GDM1 (cell line): ENCODE measurements around the gene NKD1.
"Not testable (repeated sequence)": the region's sequence is repeated elsewhere in the genome, so short reads cannot be mapped to it uniquely, and the experiment has no call there.

Experiments
- DNase-seq: peaks from one replicate; lab custom pipeline; 2025; lab: John Stamatoyannopoulos, UW

The NKD1 gene

DNA sequence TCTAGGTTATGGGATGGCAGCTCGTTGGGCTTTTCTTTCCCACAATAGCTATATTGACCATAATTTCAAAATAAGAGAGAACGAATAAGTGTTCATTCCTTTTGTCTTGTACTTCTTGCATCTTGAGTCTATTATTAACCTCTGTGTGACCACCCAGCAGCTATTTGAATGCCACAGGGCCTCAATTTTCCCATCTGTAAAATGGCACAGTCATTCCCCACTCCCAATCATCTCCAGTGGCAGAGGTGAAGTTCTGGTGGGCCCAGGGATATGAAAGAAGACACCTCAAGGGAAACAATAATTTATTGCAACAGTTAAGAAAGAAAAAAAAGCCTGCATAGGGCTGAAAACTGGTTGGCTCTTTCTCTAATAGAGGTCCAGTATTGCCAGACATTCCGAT lies 28.6 kb upstream of the NKD1 start:
- no peak for DNase-seq

DNA sequence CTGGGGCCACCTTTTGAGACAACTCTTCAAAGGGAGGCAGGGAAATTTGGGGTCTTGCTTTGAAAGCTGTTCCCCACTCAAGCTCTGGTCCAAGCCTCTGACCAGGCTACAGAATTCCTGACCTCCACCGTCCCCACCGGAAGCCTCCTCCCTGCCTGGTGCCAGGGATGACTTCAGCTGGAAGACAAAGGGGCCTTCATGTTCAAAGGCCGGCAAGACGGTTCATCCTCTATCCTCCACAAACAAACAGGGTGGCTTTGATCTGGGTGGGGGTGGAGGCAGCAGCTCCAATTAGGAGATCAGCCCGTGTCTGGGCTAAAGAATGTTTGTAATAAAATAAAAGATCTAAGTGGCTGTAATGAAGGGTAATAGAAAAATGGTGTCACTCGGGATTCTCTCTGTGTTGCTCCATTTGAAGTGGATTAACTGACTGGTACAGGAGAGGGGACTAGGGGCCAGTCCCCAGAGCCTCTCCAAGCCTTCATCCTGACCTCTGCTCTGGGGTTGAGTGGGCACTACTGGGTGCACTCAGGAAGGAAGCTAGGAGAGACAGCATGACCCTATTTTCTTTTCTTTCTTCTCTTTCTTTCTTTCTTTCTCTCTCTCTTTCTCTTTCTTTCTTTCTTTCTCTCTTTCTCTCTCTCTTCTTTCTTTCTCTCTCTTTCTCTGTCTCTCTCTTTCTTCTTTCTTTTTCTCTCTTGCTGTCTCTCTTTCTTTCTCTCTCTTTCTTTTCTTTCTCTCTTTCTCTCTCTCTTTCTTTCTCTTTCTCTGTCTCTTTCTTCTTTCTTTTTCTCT lies 27.5 kb upstream of the NKD1 start:
- DNase-seq, result no peak

DNA sequence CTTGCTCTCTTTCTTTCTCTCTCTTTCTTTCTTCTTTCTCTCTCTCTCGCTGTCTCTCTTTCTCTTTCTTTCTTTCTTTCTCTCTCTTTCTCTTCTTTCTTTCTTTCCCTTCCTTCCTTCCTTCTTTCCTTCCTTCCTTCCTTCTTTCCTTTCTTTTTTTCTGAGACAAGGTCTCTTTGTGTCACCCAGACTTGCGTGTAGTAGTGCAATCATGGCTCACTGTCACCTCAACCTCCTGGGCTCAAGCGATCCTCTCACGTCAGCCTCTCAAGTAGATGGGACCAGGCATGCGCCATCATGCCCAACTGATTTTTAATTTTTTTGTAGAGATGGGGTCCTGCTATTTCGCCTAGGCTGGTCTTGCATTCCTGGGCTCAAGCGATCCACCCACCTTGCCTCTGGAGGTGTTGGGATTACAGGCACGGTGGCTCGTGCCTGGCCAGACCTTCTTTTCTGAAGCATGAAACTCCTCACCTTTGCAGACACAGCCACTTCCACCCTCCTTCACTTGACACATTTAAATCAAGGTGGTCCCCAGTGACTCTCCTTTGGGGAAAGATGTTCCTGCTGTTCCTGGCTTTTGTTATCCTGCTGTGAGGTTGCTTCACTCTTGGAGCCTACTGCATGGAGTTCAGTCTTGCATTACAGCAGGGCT lies 26.8 kb upstream of the NKD1 start:
- DNase-seq, result no peak

DNA sequence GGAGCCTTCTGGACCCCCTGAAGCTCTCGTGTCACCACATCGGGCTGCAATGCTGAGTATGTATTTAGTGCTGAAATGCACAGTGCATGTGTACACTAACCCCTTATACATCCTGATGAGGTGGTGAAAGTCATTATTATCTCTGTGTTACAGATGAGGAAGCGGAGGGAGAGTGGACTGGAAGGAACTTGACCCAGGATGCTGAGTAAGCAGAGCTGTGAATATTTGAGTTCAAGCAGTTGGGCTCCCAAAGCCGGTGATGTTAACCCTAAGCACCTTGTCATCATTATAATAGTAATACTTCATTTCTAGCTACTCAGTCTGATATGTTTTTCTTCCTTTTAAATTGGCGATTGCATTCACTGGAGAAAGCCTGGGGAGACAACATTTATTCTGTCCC lies 25.9 kb upstream of the NKD1 start:
- DNase-seq, result no peak

DNA sequence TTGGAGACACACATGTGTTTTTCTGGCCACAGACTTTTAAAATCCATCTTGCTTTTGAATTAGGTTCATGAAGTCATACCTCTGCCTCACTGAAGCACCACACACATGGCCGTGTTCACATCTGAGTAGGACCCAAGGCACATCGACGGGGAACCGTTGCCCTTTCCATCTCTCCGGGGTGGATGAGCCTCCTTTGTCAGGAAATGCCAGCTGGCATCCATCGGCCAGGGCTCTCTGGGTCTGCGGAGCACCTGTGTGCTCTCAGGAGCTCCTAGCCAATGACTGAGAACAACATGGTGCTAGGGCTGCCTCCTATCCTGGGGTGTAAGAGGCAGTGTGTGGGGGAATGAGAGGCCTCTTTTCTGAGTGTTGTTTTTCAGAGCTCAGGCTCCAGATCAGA lies 24.5 kb upstream of the NKD1 start:
- no peak for DNase-seq

DNA sequence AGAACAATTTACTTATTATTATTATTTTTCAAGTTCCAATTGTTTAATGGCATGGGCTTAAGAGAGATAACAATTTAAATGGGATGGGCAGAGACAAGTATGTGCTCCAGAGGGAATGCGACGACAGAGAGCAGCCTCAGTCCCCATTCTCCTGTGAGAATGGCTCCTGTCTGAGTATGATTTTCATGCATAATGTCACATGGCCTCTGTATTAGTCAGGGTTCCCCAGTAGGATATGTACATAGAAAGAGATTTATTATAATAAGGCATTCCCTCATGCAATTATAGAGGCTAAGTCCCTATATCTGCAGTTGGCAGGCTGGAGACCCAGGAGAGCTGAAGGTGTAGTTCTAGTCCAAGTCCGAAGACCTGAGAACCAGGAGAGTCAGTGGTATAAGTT lies 22.9 kb upstream of the NKD1 start:
- no peak for DNase-seq

DNA sequence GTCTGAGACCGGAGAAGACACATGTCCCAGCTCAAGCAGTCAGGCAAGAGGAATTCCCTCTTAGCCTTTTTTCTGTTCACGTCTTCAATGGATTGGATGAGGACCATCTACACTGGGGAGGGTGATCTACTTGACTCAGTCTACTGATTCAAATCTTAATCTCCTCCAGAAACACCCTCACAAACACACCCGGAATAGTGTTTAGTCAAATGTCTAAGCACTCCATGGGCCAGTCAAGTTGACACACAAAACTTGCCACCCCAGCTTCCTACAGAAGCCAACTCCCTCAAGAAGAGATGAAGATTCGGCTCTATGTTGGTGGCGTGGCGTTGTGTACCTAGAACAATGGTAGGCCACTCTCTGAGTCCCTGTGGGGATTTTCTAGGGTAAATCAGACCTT lies 22.5 kb upstream of the NKD1 start:
- no peak for DNase-seq

DNA sequence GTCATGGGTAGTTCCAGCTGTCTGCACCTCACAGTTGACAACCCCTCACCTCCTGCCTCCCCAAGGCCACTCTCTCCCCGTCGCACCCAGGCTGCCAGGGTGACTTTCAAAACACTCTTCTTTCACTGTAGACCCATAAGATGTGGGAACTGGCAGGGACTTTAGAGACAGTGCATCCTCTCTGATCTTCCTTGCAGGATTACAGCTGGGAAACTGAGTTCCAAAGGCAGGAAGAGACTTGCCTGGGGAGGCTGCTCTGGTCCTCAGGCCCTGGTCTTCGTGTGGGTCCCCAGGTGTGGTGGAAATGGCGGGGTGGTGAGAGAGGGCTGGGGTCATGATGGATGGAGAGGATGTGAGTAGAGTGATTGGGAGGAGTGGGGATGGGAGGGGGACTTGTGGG lies 21.9 kb upstream of the NKD1 start:
- no peak for DNase-seq

DNA sequence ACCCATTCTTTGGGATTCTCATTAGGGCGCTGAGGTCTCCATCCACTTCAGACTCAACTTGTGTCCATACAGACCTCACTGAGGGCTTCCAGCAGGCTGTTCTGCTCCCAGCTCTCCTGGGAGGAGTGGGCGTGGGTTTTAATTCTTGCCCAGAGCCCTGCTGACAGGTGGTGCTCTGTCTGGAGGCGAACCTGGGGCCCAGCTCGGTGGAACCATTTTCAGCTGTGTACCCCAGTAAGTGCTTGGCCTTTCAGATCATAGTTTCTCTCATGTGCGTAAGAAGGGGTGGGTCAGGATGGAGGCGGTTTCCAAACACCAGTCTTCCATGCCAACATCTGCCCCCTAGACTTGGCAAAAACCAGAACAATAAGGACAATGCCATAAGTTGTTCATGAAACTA lies 21.4 kb upstream of the NKD1 start:
- no peak for DNase-seq

DNA sequence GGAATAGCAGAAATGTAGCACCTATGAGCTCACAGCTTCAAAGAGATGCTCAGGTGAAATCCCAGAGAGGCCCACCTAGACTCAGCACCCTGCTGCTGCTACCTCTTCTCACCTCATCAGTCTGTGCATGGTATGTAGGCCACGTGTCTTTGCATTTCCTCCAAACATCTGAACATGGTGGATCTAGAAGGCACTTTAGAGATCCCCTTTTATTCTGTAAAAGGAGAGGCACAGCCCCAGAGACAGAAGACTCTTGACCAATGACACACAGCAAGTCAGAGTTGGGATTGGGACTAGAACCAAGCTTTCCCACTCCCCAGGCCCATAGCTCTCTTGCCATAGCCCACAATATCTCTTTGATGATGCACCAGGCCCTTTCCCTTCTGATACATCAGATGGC lies 19.4 kb upstream of the NKD1 start:
- no peak for DNase-seq

DNA sequence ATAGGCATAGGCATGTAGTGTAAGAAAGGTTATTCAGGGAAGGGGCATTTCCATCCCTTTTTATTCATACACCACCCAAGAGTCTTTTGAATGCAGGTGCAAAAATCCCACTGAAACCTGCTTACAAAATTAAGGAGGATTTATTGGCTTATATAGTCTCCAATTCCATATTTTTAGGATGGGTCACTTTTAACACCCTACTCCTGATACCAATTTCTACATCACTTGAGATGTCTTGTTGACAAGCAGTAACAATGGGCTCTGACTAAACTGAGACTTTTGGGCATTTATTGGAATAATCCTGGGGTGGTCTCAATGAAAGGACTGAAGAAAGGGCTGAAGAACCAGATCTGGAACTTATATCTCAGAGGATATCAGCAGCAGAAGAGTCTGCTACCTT lies 18.9 kb upstream of the NKD1 start:
- DNase-seq, result no peak

DNA sequence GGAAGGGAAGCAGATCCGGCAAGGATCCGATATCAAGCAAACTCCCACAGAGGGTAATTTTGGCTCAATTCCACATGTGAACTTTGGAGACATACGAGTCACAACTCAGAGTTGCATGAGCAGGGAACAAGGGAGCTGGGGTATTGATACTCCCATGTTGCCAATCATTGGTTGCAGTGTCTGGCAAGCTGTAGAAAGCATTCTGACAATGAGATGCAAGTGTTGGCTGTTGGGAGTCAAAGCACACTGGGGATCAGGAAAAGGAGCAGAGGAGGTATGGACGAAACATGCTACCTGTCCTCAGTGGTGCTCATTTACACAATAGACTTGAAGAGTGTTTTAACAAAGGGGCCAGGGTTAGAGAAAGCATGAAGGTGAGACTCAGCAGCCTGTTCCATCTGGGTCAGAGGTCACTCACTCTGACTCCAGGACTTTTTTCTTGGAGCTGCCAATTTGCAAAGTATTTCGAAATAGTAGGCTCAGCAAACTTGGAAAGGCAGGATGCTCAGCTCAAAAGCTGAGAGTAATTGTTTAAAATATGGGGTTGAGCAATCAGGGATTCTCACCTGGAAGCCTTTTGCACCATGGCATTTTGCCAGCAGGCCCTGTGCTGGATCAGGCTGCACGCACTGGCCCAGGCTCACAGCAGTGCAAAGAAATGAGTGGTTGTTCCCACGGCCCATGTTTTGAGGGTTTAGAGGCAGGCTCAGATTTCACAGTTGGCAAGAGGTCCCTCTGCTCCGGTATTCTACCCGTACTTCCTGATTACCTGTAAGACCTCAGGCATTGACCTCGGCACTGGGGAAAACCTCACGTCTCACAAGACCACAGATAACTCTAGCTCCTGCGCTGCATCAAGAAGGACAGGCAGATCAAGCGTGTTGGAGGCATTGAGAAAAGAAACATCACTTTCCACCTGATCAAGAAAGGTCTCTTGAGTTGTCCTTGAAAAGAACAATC lies 17.6 kb upstream of the NKD1 start:
- DNase-seq, result no peak

DNA sequence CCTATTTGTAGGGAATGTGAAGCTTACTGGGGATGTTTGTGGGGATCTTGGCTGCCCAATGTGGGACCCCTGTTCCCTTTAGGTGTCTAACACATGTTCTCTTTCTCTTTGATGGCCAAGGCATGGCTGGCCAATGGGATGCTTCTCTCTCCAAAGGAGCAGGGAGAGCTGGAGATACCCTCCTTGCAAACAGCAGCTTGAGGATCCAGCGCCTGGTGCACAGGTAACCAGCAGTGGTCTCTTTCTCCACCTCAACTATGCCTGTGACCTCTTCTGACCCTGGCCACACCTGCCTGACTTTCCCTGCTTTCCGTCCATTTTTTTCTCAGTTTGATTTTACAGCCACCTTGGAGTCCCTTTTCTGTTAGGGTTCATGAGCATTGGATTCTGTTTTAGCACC lies 16.8 kb upstream of the NKD1 start:
- no peak for DNase-seq

DNA sequence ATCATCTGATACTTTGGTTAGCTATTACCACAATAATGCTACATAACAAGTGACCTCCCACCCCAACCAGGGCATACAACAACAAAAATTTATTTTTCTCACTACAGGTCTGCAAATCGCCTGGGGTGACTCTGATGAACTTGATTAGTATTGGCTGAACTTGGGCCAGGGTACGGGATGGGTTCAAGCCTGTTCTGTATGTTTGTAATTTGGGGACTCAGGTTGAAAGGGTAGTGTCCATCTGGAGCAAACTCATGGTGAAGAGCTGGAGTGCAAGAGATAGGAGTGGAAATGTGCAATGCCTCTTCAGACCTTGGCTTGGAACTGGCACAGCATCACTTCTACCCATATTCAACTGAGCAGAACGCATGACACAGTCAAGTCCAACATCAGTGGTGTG lies 16.3 kb upstream of the NKD1 start:
- DNase-seq, result no peak

DNA sequence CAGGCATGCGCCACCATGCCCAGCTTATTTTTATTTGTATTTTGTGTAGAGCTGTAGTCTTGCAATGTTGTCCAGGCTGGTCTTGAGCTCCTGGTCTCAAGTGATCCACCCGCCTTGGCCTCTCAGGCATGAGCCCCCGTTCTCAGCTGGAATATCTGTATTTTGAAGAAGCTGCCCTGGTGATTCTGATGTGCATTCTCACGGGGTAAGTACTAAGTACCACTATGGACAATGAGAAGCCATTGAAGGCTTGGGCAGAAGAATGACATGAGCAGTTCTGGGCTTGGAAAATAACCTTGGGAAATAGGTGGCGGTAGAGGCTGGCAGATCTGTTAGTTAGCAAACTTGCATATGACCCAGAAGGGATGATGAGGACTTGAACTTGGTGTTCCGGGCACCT lies 15.6 kb upstream of the NKD1 start:
- no peak for DNase-seq

DNA sequence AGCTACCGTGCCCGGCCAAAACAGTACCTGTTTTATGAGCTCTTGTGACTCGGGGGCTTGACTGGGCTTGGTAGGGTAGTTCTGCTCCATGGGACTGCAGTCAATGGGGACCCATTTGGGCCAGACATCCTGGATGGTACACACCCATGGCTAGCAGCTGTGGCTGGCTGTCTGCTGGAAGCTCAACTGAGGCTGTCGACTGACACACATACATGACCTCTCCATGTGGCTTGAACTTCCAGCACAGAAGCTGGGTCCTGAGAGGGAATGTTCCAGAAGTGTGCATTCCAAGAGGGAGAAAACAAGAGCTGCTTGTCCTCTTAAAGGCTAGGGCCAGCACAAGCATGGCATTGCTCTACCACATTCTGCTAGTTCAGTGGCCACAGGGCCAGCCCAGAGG lies 14.9 kb upstream of the NKD1 start:
- no peak for DNase-seq

DNA sequence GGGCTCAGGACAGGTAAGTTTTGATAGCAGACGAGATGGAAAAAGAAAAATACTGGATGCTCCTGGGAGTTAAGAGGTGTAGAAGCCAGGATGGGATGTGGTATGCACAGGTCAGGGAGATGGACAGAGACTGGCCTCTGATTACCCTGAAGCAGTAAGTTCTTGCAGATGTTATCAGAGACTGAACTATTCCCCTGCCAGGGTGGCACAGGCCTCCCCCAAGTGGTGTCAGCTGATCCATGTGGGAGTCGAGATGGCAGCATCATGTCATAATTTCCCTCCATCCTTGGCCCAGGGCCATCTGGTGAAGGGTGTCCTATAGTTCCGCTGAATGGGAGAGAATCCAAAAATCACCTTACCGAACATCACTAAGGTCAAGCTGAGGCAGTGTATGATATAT lies 14.1 kb upstream of the NKD1 start:
- DNase-seq, result no peak

DNA sequence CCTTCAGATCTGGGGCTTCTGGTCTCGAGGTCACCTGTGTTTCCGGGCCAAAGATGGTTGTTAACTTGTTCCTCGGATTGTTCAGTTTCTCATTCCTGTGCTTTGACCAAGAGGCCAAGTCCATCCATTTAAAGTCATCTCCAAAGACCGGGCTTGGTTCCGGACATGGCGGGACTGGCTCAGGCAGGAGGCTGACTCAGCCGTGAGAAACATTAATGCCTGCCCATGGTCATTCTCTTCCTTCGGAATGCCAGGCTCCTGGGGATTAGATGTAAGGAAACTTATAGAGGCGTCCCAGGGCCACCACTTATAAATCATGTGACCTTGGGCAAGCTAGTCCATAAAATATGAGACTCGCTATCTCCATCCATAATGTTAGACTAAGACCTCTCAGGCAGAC lies 13.6 kb upstream of the NKD1 start:
- no peak for DNase-seq

DNA sequence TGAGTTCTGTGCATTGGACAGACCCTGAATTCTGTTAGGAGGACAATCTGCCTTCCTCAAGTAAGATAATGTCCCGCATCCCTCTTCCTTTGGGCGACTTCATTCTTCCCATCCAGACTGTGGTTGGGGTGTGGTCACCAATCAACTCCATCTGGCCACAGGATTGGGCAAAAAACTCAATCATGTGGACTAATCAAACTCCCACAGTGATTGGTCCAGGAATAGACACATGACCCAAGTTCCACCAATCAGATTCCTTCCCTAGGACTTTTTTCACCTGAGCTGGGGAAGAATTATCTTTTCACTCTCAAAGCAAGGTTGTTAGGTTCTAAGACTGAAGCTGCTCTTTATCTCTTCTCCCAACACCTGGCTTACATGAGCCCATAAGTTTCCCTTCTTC lies 13.2 kb upstream of the NKD1 start:
- DNase-seq, result no peak

DNA sequence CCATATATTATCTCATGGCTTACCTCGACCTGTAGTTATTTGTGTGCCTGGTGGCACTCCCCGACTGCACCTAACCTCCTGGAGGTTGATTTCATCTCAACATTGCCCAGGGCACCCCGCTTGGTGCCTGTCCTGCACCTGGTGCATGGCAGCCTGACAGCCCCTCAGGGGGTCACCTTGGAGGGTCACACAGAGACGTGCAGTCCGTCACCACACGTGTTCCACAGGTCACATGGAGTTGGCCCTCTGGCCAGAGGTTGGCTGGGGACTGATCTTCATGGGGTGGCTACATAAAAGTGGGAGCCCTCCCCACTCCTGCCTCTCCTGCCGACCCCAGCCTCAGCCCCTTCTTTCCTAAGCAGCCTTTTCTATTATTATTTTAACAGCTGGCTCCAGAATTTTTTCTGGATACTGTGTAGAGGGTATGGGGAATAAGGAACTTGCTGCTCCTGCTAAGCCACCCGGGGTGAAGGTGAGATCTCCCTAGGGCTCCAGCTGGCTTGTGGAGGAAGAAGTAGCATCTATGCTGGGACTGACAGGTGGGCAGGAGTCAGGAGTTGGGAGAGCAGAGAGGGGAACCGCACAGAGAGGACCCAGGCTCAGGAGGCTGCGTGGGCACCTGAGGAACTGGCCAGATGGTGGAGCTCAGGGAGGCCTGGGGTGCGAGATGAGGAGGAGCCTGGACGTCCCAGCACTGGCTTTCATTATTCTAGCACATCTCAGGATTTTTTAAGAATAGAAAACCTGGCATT lies 12.5 kb upstream of the NKD1 start:
- no peak for DNase-seq

DNA sequence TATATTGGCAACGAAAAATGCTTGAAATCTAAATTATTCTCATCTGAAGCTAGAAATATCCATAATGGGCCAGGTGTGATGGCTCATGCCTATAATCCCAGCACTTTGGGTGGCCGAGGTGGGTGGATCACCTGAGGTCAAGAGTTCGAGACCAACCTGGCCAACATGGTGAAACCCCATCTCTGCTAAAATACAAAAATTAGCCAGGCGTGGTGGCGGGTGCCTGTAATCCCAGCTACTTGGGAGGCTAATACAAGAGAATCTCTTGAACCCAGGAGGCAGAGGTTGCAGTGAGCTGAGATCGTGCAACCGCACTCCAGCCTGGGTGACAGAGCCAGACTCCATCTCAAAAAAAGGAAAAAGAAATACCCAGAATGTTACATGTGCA lies 11.9 kb upstream of the NKD1 start:
- not testable (repeated sequence) for DNase-seq
